Stimulated activated CD4-positive, alpha-beta T cell treated with anti-CD3 and anti-CD28 coated beads, TNF-alpha, amount 100 ng/mL, for 48 hours (primary cell): ENCODE measurements around the gene AGPAT1.
"Not testable (repeated sequence)": the region's sequence is repeated elsewhere in the genome, so short reads cannot be mapped to it uniquely, and the experiment has no call there.

Experiments
- DNase-seq, 3 donors: peaks; one replicate each; pipeline ENCODE4 v3.0.0-alpha.2; 2020; ENCODE audit warnings: low read depth in 3 of 3

The AGPAT1 gene

GRCh38 chr6:32198866-32199265, 23.0 kb upstream of the AGPAT1 start:
- DNase-seq = no peak

GRCh38 chr6:32198345-32198696, 22.4 kb upstream of the AGPAT1 start:
- DNase-seq = no peak

- no peak for DNase-seq
These were observed 21.1 kb upstream of the AGPAT1 start for GRCh38 chr6:32196682-32197616.

GRCh38 chr6:32195902-32196681, 20.2 kb upstream of the AGPAT1 start:
- DNase-seq = peak in 1 of 3 donors; percentile 61

GRCh38 chr6:32195652-32195901, 19.7 kb upstream of the AGPAT1 start:
- peak; percentile 100 for DNase-seq

- no peak for DNase-seq
These were observed 19.2 kb upstream of the AGPAT1 start for GRCh38 chr6:32194825-32195651.

GRCh38 chr6:32194388-32194787, 18.5 kb upstream of the AGPAT1 start:
- no peak for DNase-seq

GRCh38 chr6:32193096-32193495, 17.2 kb upstream of the AGPAT1 start:
- not testable (repeated sequence) for DNase-seq

- no peak for DNase-seq
These were observed 16.7 kb upstream of the AGPAT1 start, which contains the start of gene GPSM3 for GRCh38 chr6:32192608-32193039. GPSM3 (minus strand) TSS chr6:32192643; CDS start chr6:32192513, 130 bp downstream.

- DNase-seq = no peak
These were observed 16.1 kb upstream of the AGPAT1 start for GRCh38 chr6:32191696-32192607.

GRCh38 chr6:32190911-32191677, 15.2 kb upstream of the AGPAT1 start:
- DNase-seq = no peak

GRCh38 chr6:32190054-32190851, 14.4 kb upstream of the AGPAT1 start, which contains the start of gene PBX2:
PBX2 (minus strand) TSS chr6:32190202; CDS start chr6:32189915, 287 bp downstream.
- peak; percentile 63 to 86 (median 67) for DNase-seq

GRCh38 chr6:32189742-32190053, 13.8 kb upstream of the AGPAT1 start:
- no peak for DNase-seq

- no peak for DNase-seq
These were observed 13.3 kb upstream of the AGPAT1 start for GRCh38 chr6:32189069-32189741.

GRCh38 chr6:32188381-32189068, 12.6 kb upstream of the AGPAT1 start:
- no peak for DNase-seq

- DNase-seq = not testable (repeated sequence)
These were observed 12.0 kb upstream of the AGPAT1 start for GRCh38 chr6:32187725-32188380.

- DNase-seq = no peak
These were observed 11.3 kb upstream of the AGPAT1 start for GRCh38 chr6:32187009-32187709.
